Endothelial cell of umbilical vein (primary cell): ENCODE results near the gene SH3TC1. TPM values are rescaled to one million over a fixed set of nuclear protein-coding genes. Genes with fewer than 3 reads are reported as not detected.
A peak's percentile ranks its signal among the peaks of the same experiment; 100 is the strongest.

ENCODE experiments used
- BruUV-seq: library from RNA; stranded (reverse); fragments of 400-500 nt; replicated peaks from 2 replicates; lab custom pipeline; 2021; lab: Mats Ljungman, UMichigan
- CTCF ChIA-PET: fragments of 300-600, 350-600 bp; sonication (Branson Sonifier 250); formaldehyde crosslinking; loops from one replicate; lab custom pipeline; 2021; ENCODE audit warnings: antibody characterized with exemption, inconsistent platforms; lab: Charles Lee
- POLR2A ChIA-PET: fragments of 300-600, 350-600 bp; sonication (Branson Sonifier 250); formaldehyde crosslinking; loops from one replicate; lab custom pipeline; 2021; ENCODE audit warnings: antibody characterized with exemption, inconsistent platforms; lab: Charles Lee
- DNase-seq: peaks from one replicate; pipeline ENCODE4 v3.0.0-alpha.2; 2011; ENCODE audit warnings: low read depth, low spot score
- FAIRE-seq: peaks from 2 replicates; lab custom pipeline; 2011; peaks lifted over from hg19 to GRCh38; lab: Jason Lieb, UNC
- H2AFZ ChIP-seq: 2 replicates; pipeline ENCODE4 v1.6.0; 2012; ENCODE audit warnings: low read depth, low read length, control low read depth, inconsistent platforms
- H3K27ac ChIP-seq: 2 replicates; pipeline ENCODE4 v1.5.1; 2011; ENCODE audit warnings: low read depth, mild to moderate bottlenecking, control low read depth, low read length, moderate library complexity; ENCODE audit not compliant: insufficient read depth
- H3K27me3 ChIP-seq, 2 experiments: 2 replicates each; pipeline versions ENCODE4 v1.6.0 to v1.6.1; 2011; ENCODE audit warnings: low read length in 2 of 2, mixed read lengths in 1 of 2; ENCODE audit not compliant: control insufficient read depth in 2 of 2, insufficient read depth in 2 of 2
- H3K36me3 ChIP-seq, 2 experiments: 2 replicates in 1 of 2; 3 replicates in 1 of 2; pipeline ENCODE4 v1.5.1; 2011; ENCODE audit warnings: low read length in 2 of 2, mild to moderate bottlenecking in 1 of 2, moderate library complexity in 1 of 2; ENCODE audit not compliant: control insufficient read depth in 2 of 2, insufficient read depth in 2 of 2; ENCODE audit errors: extremely low read depth in 1 of 2
- H3K4me1 ChIP-seq: 3 replicates; pipeline ENCODE4 v1.5.1; 2011; ENCODE audit warnings: mild to moderate bottlenecking, low read length; ENCODE audit not compliant: control insufficient read depth, insufficient read depth; ENCODE audit errors: extremely low read depth
- H3K4me2 ChIP-seq: 2 replicates; pipeline ENCODE4 v1.6.1; 2011; ENCODE audit warnings: low read length, control low read depth, mixed read lengths; ENCODE audit not compliant: insufficient read depth
- H3K4me3 ChIP-seq, 3 experiments: fragments of 200-600 bp in 1 of 3; sonication (generic), shearing (Covaris generic) in 1 of 3; replicated peaks in 1 of 3; 2 replicates each; pipeline ENCODE4 v1.5.1; 2011 to 2016; ENCODE audit warnings: control low read depth in 3 of 3, low read length in 3 of 3, mild to moderate bottlenecking in 2 of 3, inconsistent platforms in 1 of 3, low read depth in 1 of 3, moderate library complexity in 1 of 3; ENCODE audit not compliant: insufficient read depth in 1 of 3
- H3K79me2 ChIP-seq: 2 replicates; pipeline ENCODE4 v1.6.0; 2012; ENCODE audit warnings: low read length, inconsistent platforms; ENCODE audit not compliant: control insufficient read depth, insufficient read depth
- H3K9ac ChIP-seq: replicated peaks from 2 replicates; pipeline ENCODE3; 2011; ENCODE audit warnings: low read length, control low read depth; ENCODE audit not compliant: insufficient read depth; ENCODE audit errors: extremely low read depth
- H3K9me1 ChIP-seq: replicated peaks from 3 replicates; pipeline ENCODE4 v1.6.0; 2011; ENCODE audit warnings: mild to moderate bottlenecking, low read length; ENCODE audit not compliant: control insufficient read depth, insufficient read depth; ENCODE audit errors: extremely low read depth
- H3K9me3 ChIP-seq: replicated peaks from 2 replicates; pipeline ENCODE4 v1.5.1; 2012; ENCODE audit warnings: low read length, inconsistent platforms; ENCODE audit not compliant: control insufficient read depth, insufficient read depth
- H4K20me1 ChIP-seq: replicated peaks from 2 replicates; pipeline ENCODE3; 2011; ENCODE audit warnings: mild to moderate bottlenecking, low read length; ENCODE audit not compliant: control insufficient read depth, insufficient read depth; ENCODE audit errors: extremely low read depth
- EZH2 ChIP-seq: IDR thresholded peaks from 2 replicates; pipeline ENCODE4 v1.6.1; 2012; ENCODE audit warnings: borderline replicate concordance, low read depth, mild to moderate bottlenecking, moderate library complexity, low read length, inconsistent platforms; ENCODE audit not compliant: severe bottlenecking
- FOS ChIP-seq: IDR thresholded peaks from 2 replicates; pipeline ENCODE4 v1.6.1; 2011; ENCODE audit warnings: mild to moderate bottlenecking, low read length, moderate library complexity, borderline replicate concordance; ENCODE audit not compliant: insufficient read depth
- MYC ChIP-seq: IDR thresholded peaks from one replicate; pipeline ENCODE4 v1.6.1; 2011; ENCODE audit warnings: mild to moderate bottlenecking, low read depth, low read length
- POLR2AphosphoS5 ChIP-seq: IDR thresholded peaks from 2 replicates; pipeline ENCODE4 v1.6.1; 2012; ENCODE audit warnings: low read depth, mild to moderate bottlenecking, control low read depth, low read length, moderate library complexity; ENCODE audit not compliant: insufficient read depth
- dilution Hi-C: fragments of 300-500 bp; cut with MboI; formaldehyde crosslinking; loops from one replicate; pipeline ENCODE4 v1.15.0; 2019; ENCODE audit warnings: low sequenced_read_pairs; ENCODE audit not compliant: extremely low pct_ligation_motif_present
- intact Hi-C: fragments of 100-400 bp; cut with micrococcal nuclease; formaldehyde crosslinking; loops from one replicate; pipeline ENCODE4 v1.10.0; 2022
- polyA plus RNA-seq, 4 experiments: library from polyadenylated mRNA; depleted of rRNA in 3 of 4; stranded (reverse) in 3 of 4; unstranded in 1 of 4; fragments of >200 nt; gene quantifications; 2 replicates each; pipeline versions ENCODE4 v1.2.1 to v1.2.3, GENCODE V29; 2011 to 2012; ENCODE audit warnings: missing spikeins in 1 of 4
- total RNA-seq: library from RNA; stranded (reverse); gene quantifications from 2 replicates; pipeline ENCODE4 v1.2.3, GENCODE V29; 2021
- TF ChIP-seq, protein P1 (sequence below): IDR thresholded peaks from 2 replicates; pipeline ENCODE4 v1.6.1; 2011; ENCODE audit not compliant: insufficient read depth, insufficient read length

SH3TC1 gene
- total and polyA plus RNA-seq, 2 donors (not counting 3 experiments of a cell fraction or from before 2014, with no cell fraction given): 96.5 to 192 TPM

DNA sequence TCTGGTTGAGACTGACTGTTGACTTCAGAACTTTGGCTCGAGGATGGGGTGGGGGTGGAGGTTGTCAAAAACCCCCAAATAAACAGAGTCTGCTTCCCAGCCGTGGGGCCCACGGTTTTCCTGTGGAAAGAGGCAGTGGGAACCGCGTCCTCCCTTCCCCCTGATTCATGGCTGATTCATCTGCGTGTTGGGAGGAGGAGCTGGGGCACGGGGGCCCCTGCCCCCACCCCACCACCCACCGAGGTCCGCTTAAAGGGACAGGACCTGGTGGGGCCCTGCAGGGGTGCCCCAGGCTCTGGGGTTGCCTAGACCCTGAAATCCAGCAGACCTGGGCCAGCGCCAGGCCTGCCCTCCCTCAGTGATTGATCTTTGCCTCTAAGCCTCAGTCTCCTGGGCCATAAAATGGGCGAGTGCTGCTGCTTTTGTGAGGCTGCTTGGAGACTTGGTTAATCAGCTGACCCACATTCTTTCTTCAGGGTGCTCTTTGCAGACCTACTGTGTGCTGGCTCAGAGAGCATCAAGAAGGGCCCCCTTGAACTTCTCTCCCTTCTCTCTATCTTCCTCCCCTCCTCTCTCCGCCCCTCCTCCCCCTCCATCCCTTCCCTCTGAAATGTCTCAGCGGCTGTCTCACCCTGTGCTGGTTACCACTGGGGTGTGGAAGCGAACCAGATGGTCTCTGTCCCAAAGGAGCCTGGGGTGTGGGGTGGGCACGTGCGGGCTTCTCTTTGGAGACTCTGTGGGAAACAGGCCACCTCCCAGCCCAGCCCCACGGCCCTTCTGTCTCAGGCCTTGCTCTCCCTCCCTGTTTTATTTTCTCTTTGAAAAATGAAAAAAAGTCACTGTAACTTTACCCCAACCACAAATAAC lies 79.6 kb downstream of the SH3TC1 start:
- Histone ChIP-seq H3K36me3 (no peaks in the 10 kb centered on the region), H3K27me3 (no peaks in the 10 kb centered on the region), H2AFZ (peak overlapping the region; percentile 55), H3K9me3 (no peaks in the 10 kb centered on the region), H3K9me1 (no peaks in the 10 kb centered on the region), H3K79me2 (no peaks in the 10 kb centered on the region), H3K9ac (peak overlapping the region; percentile 21), H3K4me2 (no peak overlapping the region), H3K27ac (peak overlapping the region; percentile 48), H3K4me1 (peaks cover 9% of the 10 kb centered on the region), H3K4me3 (no peak overlapping the region), H4K20me1 (no peaks in the 10 kb centered on the region)
- POLR2A ChIA-PET: interaction anchor here (1.1 to 1.5 kb wide), 2 partner anchors 9 to 21 kb away, joined by 6 to 9 read pairs; partner anchors contain the start of gene HTRA3
- CTCF ChIA-PET: interaction anchor here (0.6 to 1.9 kb wide), 6 partner anchors 9 to 132 kb away, joined by 3 to 13 read pairs (median 4); partner anchors contain the start of gene HTRA3
- BruUV-seq: no TSS peak
- peak; percentile 85 for FAIRE-seq
- intact Hi-C loops (no loop called here), dilution Hi-C loops (no loop called here)
- TF ChIP-seq MYC: no peak
- TF ChIP-seq EZH2: no peak
- TF ChIP-seq POLR2AphosphoS5: peak; percentile 44
- TF ChIP-seq FOS: peak; percentile 97
- TF ChIP-seq, protein P1, sequence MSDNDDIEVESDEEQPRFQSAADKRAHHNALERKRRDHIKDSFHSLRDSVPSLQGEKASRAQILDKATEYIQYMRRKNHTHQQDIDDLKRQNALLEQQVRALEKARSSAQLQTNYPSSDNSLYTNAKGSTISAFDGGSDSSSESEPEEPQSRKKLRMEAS: no peak
- peak; percentile 85 for DNase-seq
